ENCODE measurements around the gene ALCAM.

Gene ALCAM

GRCh38 chr3:105499961-105500360, 133.3 kb downstream of the ALCAM start:
- no peak for DNase-seq

GRCh38 chr3:105502333-105502732, 135.6 kb downstream of the ALCAM start:
- peak; percentile 82 for DNase-seq

- DNase-seq: no peak
These were observed 136.5 kb downstream of the ALCAM start for GRCh38 chr3:105503191-105503593.

- DNase-seq: peak; percentile 59
These were observed 137.8 kb downstream of the ALCAM start for GRCh38 chr3:105504440-105504951.

DNA sequence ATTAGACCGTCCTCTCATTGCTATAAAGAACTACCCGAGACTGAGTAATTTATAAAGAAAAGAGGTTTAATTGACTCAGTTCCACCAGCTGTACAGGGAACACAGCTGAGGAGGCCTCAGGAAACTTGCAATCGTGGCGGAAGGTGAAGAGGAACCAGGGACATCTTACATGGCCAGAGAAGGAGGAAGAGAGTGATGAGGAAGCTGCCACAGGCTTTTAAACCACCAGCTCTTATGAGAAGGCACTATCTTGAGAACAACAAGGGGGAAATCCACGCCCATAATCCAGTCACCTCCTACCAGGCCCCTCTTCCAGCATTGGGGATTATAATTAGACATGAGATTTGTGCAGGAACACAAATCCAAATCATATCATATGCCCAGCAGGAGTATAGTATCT, 138.5 kb downstream of the ALCAM start:
- DNase-seq: no peak

DNA sequence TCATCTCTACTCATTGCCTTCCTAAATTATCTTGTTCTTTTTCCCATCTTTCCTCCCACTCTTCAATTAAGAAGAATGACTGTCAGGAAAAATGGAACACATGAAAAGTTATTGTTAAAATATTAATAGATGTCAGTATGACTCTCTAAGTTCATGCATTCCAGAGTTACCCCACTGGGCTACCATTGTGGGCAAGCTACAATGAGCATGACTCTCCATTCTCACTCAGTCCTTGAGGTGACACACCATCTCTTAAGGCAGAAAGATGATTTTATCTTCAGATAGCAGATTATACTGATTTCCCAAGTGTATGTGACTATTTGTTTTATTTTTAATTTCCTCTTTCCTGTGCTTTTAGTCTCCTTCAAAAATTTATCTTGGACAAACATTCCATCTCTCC, 144.3 kb downstream of the ALCAM start:
- no peak for DNase-seq

GRCh38 chr3:105512061-105512460, 145.4 kb downstream of the ALCAM start:
- DNase-seq: no peak

DNA sequence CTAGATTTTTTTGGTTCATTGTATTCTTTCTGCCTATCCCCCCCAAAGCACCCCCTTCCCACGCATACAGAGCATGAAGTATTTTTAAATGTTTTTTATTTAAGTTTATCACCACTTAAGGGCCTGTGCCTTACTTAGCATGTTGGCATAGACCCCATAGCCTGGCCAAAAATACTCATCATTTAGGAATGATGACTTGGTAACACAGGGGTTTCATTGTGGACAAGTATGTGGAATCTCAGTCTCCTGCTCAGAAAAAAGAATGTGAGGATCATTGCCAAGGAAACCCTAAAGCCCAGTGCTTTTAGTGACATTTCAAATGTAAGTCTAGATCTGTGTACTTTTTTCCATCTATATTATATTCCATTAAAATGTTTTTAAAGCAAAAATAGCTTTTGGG, 146.3 kb downstream of the ALCAM start:
- no peak for DNase-seq

DNA sequence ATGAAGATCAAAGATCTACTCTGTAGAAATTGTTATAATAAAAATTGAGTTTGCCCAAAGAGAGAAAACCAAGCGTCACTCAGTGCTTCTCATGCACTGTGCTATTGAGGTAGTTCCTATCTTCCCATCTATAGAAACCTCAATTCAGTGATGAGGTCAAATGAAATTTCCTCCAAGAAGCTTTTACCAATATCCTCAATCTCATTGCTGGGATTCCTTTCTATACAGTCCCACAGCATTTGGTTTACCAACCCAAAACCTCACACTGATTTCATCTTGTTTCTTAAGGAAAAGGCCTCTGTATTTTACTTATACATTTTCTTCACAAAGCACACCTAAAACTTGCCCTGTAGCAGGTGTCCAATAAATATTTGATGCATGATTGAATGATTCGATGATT, 147.2 kb downstream of the ALCAM start:
- DNase-seq: no peak

GRCh38 chr3:105515372-105515771, 148.7 kb downstream of the ALCAM start:
- DNase-seq: no peak

- DNase-seq: no peak
These were observed 150.3 kb downstream of the ALCAM start for GRCh38 chr3:105516972-105517371.

GRCh38 chr3:105518203-105518602, 151.5 kb downstream of the ALCAM start:
- no peak for DNase-seq

DNA sequence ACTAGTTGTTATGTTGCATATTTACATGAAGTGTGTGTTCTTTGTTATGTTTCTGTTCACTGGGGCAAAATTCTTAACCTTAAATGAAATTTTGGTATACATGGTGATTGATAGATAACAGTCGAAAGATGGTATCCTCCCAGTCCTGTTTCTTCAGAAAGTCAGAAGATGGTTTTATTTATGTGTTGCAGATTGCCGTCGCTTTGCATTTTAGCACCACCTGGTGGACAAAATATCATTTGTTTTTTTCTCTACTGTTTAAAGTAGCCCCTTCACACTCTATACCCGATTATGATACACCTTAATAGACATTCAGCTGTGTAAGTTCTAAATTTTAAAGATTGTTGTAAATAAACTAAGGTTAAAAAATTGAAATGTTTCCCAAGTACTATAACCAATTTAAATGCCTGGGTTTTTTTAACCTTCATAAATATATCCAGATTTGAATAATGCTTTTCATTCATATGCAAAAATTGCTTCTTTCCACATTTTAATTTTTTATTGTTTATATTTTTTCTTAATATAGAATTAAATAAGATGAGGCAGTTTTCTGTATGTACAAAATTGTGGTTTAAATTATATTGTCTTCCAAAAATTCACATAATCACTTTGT, 152.2 kb downstream of the ALCAM start:
- DNase-seq: peak; percentile 51

GRCh38 chr3:105521770-105522169, 155.1 kb downstream of the ALCAM start:
- DNase-seq: no peak

DNA sequence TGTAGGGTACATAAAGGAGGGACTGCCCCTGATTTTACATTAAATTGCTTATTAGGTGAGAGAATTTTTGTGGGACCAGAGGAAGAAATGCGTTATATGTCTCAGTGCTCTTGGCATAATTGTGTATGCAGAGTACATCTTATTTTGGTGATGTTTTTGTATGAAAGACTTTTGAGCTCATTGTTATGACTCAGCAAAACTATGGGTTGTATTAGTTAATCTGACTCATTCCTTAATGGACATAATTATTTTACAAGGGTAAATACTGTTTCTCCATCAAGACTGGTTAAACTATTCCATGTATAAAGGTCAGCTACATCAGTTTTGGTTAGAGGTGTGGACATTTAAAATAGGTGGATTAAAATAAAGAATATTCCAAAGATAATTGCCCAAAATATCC, 156.8 kb downstream of the ALCAM start:
- DNase-seq: no peak

- no peak for DNase-seq
These were observed 158.8 kb downstream of the ALCAM start for GRCh38 chr3:105525531-105525930.

GRCh38 chr3:105526360-105527111, 159.8 kb downstream of the ALCAM start:
- DNase-seq: peak; percentile 5

DNA sequence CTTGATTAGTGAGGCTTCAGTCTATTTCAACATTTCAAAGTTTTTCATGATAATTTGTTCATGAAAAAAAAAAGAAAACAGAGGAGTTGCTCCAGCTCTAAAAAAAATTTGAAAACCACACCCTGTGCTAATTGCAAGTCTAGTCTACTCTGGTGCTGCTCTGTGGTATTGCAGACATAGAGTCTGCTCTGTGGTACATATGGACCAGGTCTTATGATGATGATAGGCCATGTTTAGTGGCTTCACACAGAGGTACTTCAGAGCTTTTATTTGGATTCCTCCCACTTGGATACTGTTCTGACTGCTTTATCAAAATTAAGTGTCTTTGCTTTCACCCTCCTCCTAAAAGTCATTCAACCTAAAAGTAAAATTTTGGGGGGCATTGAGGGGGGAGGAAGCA, 160.8 kb downstream of the ALCAM start:
- DNase-seq: peak; percentile 69

DNA sequence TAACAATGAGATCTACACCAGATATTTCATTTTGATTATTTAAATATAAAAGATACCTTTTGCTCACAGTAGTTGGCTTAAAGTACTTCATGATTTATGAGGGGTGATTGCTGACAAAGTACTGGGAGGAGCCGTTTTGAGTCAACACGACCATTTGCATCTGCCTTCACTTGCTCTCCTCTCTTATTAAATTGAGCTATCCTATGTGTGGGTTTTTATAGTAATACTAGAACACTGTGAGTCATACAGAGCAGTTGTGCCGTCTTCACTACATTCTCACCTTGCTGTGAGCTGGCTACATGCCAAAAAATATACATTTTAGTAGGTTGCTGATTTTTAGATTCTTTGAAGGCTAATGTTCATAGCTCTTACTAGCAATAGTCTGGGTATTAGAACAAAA, 161.2 kb downstream of the ALCAM start:
- peak; percentile 95 for DNase-seq

- no peak for DNase-seq
These were observed 162.2 kb downstream of the ALCAM start for GRCh38 chr3:105528955-105529354.

DNA sequence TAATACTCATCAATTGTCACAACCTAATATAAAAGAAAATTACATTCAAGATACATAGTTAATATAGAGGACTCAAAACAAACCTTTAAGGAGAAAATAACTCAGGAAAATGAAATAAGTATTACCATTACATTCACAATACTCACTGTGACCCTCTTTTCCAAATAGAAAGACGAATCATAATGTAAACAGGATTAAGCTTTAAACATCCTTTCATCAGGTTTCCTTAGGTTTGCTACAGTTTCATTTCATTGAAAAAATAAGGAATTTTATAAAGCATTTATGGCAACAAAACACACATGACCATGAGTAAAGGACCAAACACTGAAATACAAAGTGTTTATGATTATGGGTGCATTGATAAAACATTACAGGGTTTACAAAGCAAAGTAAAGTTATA, 162.7 kb downstream of the ALCAM start:
- no peak for DNase-seq

- no peak for DNase-seq
These were observed 165.5 kb downstream of the ALCAM start for GRCh38 chr3:105532251-105532650.

DNA sequence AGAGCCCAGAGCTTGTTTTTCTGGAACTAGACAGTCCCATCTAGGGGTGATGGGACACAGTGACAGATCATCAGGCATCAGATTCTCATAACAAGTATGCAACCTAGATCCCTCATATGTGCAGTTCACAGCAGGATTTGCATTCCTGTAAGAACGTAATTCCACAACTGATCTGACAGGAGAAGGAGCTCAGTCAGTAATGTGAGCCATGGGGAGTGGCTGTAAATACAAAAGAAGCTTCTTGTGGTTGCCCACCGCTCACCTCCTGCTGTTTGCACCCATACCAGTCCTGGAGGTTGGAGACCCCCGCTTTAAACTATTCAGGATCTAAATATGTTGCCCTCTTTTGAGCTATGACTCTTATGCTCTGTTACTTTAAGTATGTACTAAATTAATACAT, 167.3 kb downstream of the ALCAM start:
- DNase-seq: no peak

DNA sequence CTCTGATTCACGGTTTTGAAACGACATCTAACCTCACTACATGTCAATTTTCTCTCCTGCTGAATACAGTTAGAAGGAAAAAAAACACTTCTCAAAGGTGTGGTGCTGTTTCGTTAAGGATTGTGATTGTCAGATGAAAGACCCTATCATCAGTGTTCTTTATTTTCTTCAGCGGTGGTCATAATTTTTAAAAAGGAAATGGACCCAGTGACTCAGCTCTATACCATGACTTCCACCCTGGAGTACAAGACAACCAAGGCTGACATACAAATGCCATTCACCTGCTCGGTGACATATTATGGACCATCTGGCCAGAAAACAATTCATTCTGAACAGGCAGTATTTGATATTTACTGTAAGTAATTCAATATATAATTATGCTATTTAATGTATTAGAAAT, 167.8 kb downstream of the ALCAM start:
- DNase-seq: no peak
